OCI-LY7 (cell line): ENCODE measurements around the gene PRKCA. TPM values are rescaled to one million over a fixed set of nuclear protein-coding genes. Genes with fewer than 3 reads are reported as not detected.

ENCODE experiments used
- BruUV-seq: library from RNA; stranded (reverse); fragments of 400-500 nt; replicated peaks from 2 replicates; lab custom pipeline; 2021; lab: Mats Ljungman, UMichigan
- CTCF ChIA-PET: fragments of 300-600 bp; sonication (Branson Sonifier 250); formaldehyde crosslinking; loops from one replicate; lab custom pipeline; 2022; ENCODE audit warnings: antibody characterized with exemption; ENCODE audit not compliant: unreplicated experiment; lab: Charles Lee
- POLR2A ChIA-PET: fragments of 300-600 bp; sonication (Branson Sonifier 250); formaldehyde crosslinking; loops from one replicate; lab custom pipeline; 2022; ENCODE audit warnings: antibody characterized with exemption; lab: Charles Lee
- DNase-seq: peaks from one replicate; pipeline ENCODE4 v3.0.0-alpha.2; 2015; ENCODE audit warnings: low spot score
- H2AFZ ChIP-seq: fragments of 200-600 bp; sonication (generic), shearing (Covaris generic); 2 replicates; pipeline ENCODE4 v1.6.1; 2014; ENCODE audit warnings: mild to moderate bottlenecking, antibody characterized with exemption, low read length, moderate library complexity
- H3K27ac ChIP-seq: fragments of 200-600 bp; sonication (generic); 2 replicates; pipeline ENCODE4 v1.5.1; 2014; ENCODE audit warnings: mixed run types, low read depth, mild to moderate bottlenecking, moderate library complexity, low read length, inconsistent platforms; ENCODE audit not compliant: poor library complexity, severe bottlenecking
- H3K36me3 ChIP-seq: fragments of 200-600 bp; sonication (generic); 2 replicates; pipeline ENCODE4 v1.6.1; 2014; ENCODE audit warnings: mild to moderate bottlenecking, antibody characterized with exemption, low read length, moderate library complexity, mixed read lengths; ENCODE audit not compliant: insufficient read depth
- H3K4me1 ChIP-seq: fragments of 200-600 bp; sonication (generic); 2 replicates; pipeline ENCODE4 v1.5.1; 2014; ENCODE audit warnings: mild to moderate bottlenecking, low read length; ENCODE audit not compliant: insufficient read depth, poor library complexity, severe bottlenecking
- H3K4me2 ChIP-seq: fragments of 200-600 bp; sonication (generic); 2 replicates; pipeline ENCODE4 v1.6.1; 2014; ENCODE audit warnings: mild to moderate bottlenecking, low read length
- H3K4me3 ChIP-seq: fragments of 200-600 bp; sonication (generic); 2 replicates; pipeline ENCODE4 v1.5.1; 2014; ENCODE audit warnings: mild to moderate bottlenecking, low read depth, low read length; ENCODE audit not compliant: poor library complexity, severe bottlenecking
- H3K79me2 ChIP-seq: fragments of 200-600 bp; sonication (generic); 2 replicates; pipeline ENCODE4 v1.6.1; 2016; ENCODE audit warnings: low read depth, mild to moderate bottlenecking, low read length, moderate library complexity, mixed read lengths; ENCODE audit not compliant: insufficient read depth
- H3K9me2 ChIP-seq: fragments of 200-600 bp; sonication (generic); 2 replicates; pipeline ENCODE4 v1.6.1; 2016; ENCODE audit warnings: mild to moderate bottlenecking, low read length, mixed read lengths; ENCODE audit not compliant: insufficient read depth
- H3K9me3 ChIP-seq: fragments of 200-600 bp; sonication (generic); 2 replicates; pipeline ENCODE4 v1.6.1; 2014; ENCODE audit warnings: mild to moderate bottlenecking, mixed run types, low read length, mixed read lengths
- H4K20me1 ChIP-seq: fragments of 200-600 bp; sonication (generic); 2 replicates; pipeline ENCODE4 v1.6.1; 2014; ENCODE audit warnings: mild to moderate bottlenecking, antibody characterized with exemption, low read length, moderate library complexity, mixed read lengths; ENCODE audit not compliant: insufficient read depth
- CTCF ChIP-seq: fragments of 200-600 bp; sonication (generic); conservative IDR thresholded peaks from 2 replicates; pipeline ENCODE4 v1.5.1; 2014; ENCODE audit warnings: mild to moderate bottlenecking, antibody characterized with exemption, low read length, moderate library complexity, mixed read lengths
- EZH2phosphoT487 ChIP-seq: fragments of 200-600 bp; sonication (generic); IDR thresholded peaks from 2 replicates; pipeline ENCODE4 v1.6.1; 2018; ENCODE audit warnings: low read depth, borderline replicate concordance, mild to moderate bottlenecking, mixed run types, antibody characterized with exemption, low read length, moderate library complexity, mixed read lengths
- intact Hi-C: fragments of 100-400 bp; cut with micrococcal nuclease; formaldehyde crosslinking; loops from one replicate; pipeline ENCODE4 v1.10.0; 2022; ENCODE audit not compliant: unreplicated experiment
- total RNA-seq, 2 experiments: library from RNA; depleted of rRNA in 1 of 2; stranded (reverse); fragments of >200 nt in 1 of 2; shearing (Covaris generic) in 1 of 2; gene quantifications; 2 replicates each; pipeline ENCODE4 v1.2.3, GENCODE V29; 2014 to 2022

The PRKCA gene
- total RNA-seq, 2 experiments from 2014 or later: 6.6 to 32.1 TPM

- Histone ChIP-seq H3K79me2 (no peaks in the 10 kb centered on the region), H3K4me1 (no peaks in the 10 kb centered on the region), H2AFZ (no peak overlapping the region), H3K4me2 (no peak overlapping the region), H3K9me2 (no peaks in the 10 kb centered on the region), H3K9me3 (no peaks in the 10 kb centered on the region), H3K36me3 (no peaks in the 10 kb centered on the region), H3K27ac (no peak overlapping the region), H3K4me3 (no peak overlapping the region), H4K20me1 (no peaks in the 10 kb centered on the region)
- CTCF ChIA-PET: no interaction called here
- intact Hi-C loops: no loop called here
- no peak for DNase-seq
- POLR2A ChIA-PET: interaction anchor here (0.6 kb wide), 2 partner anchors 129 to 1397 kb away, joined by 3 to 4 read pairs; no protein-coding TSS in a partner anchor
- BruUV-seq: no TSS peak
- TF ChIP-seq CTCF: no peak
- no peak for TF ChIP-seq EZH2phosphoT487
Measured at GRCh38 chr17:66496306-66496705, 193.9 kb downstream of the PRKCA start.

GRCh38 chr17:66498580-66498979 is 196.2 kb downstream of the PRKCA start:
- Histone ChIP-seq H3K4me3 (no peak overlapping the region), H3K27ac (no peak overlapping the region), H3K79me2 (no peaks in the 10 kb centered on the region), H4K20me1 (no peaks in the 10 kb centered on the region), H3K9me3 (no peaks in the 10 kb centered on the region), H3K4me2 (no peak overlapping the region), H2AFZ (no peak overlapping the region), H3K4me1 (no peaks in the 10 kb centered on the region), H3K36me3 (no peaks in the 10 kb centered on the region), H3K9me2 (no peaks in the 10 kb centered on the region)
- BruUV-seq: no TSS peak
- DNase-seq: no peak
- intact Hi-C loops: no loop called here
- TF ChIP-seq EZH2phosphoT487 (no peak), CTCF (no peak)
- ChIA-PET CTCF (no interaction called here), POLR2A (interaction anchor here (0.6 to 1.0 kb wide), 2 partner anchors 43 to 130 kb away, joined by 3 to 4 read pairs; no protein-coding TSS in a partner anchor)

GRCh38 chr17:66506641-66507040 is 204.2 kb downstream of the PRKCA start:
- CTCF ChIA-PET: no interaction called here
- Histone ChIP-seq H4K20me1 (no peaks in the 10 kb centered on the region), H3K79me2 (no peaks in the 10 kb centered on the region), H2AFZ (no peak overlapping the region), H3K4me1 (no peaks in the 10 kb centered on the region), H3K36me3 (no peaks in the 10 kb centered on the region), H3K4me3 (no peak overlapping the region), H3K9me2 (no peaks in the 10 kb centered on the region), H3K27ac (no peak overlapping the region), H3K4me2 (no peak overlapping the region), H3K9me3 (no peaks in the 10 kb centered on the region)
- TF ChIP-seq CTCF (no peak), EZH2phosphoT487 (no peak)
- no peak for DNase-seq
- POLR2A ChIA-PET: no interaction called here
- BruUV-seq: no TSS peak
- intact Hi-C loops: no loop called here
